ENCODE data around the gene PNPLA6.
"Not testable (repeated sequence)": the region's sequence is repeated elsewhere in the genome, so short reads cannot be mapped to it uniquely, and the experiment has no call there.

The PNPLA6 gene

GRCh38 chr19:7564866-7565265, 29.3 kb downstream of the PNPLA6 start:
- no peak for TF ChIP-seq POLR2A (IDR thresholded peaks at IDR 0.05; ENCODE audit: low read length)
- TF ChIP-seq GATA1 (IDR thresholded peaks at IDR 0.05; ENCODE audit: low read depth, low read length), result no peak
- no peak for DNase-seq

DNA sequence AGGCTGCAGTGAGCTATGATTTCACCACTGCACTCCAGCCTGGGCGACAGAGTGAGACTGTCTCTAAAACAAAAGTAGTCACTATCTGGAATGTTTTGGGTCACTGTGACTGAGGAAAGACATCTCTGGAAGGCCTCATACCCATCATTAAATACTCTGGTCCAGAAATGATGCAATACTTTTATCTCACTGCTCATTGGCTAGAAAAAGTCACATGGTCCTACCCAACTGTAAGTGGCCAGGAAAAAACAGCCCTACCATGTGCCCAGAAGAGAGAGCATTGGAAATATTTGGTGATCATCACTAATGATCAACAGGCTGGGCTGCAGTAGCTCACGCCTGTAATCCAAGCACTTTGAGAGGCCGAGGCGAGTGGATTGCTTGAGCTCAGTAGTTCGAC, 29.8 kb downstream of the PNPLA6 start:
- no peak for TF ChIP-seq POLR2A (IDR thresholded peaks at IDR 0.05; ENCODE audit: low read length)
- TF ChIP-seq GATA1 (IDR thresholded peaks at IDR 0.05; ENCODE audit: low read depth, low read length), result no peak
- no peak for DNase-seq

DNA sequence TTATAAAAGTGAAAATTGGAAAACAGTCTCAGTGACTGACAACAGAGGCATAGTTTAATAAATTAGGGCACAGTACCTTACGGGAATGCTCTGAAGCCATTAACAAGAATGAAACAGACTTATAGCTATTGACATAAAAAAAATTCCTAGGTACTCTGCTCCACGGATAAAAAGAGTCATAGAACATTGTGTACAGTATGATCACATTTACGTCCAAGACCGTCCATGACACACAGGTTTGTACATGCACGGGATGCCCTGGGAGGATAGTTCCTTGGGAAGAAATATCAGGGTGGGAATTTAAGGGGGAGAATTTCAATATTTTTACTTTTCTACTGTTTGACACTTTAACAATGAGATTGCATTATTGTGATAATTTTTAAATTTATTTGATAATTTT, 35.2 kb downstream of the PNPLA6 start:
- no peak for DNase-seq
- TF ChIP-seq POLR2A (IDR thresholded peaks at IDR 0.05; ENCODE audit: low read length), result no peak
- no peak for TF ChIP-seq GATA1 (IDR thresholded peaks at IDR 0.05; ENCODE audit: low read depth, low read length)

DNA sequence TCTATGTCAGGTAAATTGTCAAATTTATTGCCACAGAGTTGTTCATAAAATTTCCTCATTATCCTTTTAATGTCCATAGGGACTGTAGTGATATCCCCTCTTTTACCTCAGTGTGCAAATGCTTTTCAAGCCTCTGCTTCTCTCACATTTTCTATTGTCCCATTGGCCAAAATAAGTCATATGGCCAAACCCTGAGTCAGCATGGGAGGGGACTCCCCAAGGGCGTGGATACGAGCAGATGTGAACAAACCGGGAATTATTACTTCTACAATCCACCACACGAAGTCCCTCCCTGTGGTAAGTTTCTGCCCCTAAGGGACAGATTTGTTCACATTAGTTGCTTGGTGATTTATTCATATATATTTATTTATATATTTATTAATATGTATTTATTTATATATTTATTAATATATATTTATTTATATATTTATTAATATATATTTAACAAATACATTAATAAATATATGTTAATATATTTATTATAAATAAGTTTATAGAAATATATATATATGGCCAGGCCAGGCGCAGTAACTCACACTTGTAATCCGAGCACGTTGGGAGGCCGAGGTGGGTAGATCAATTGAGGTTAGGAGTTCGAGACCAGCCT, 40.0 kb downstream of the PNPLA6 start:
- peak; percentile 49 to 61 for DNase-seq

GRCh38 chr19:7577422-7577821, 41.9 kb downstream of the PNPLA6 start:
- DNase-seq, result not testable (repeated sequence)

More for the DNA sequence above, 40.0 kb downstream of the PNPLA6 start:
- no peak for TF ChIP-seq GATA1 (IDR thresholded peaks at IDR 0.05; ENCODE audit: low read depth, low read length)
- no peak for TF ChIP-seq POLR2A (IDR thresholded peaks at IDR 0.05; ENCODE audit: low read length)

GRCh38 chr19:7578127-7578526, 42.6 kb downstream of the PNPLA6 start:
- DNase-seq, result no peak
- TF ChIP-seq GATA1 (IDR thresholded peaks at IDR 0.05; ENCODE audit: low read depth, low read length), result no peak
- no peak for TF ChIP-seq POLR2A (IDR thresholded peaks at IDR 0.05; ENCODE audit: low read length)

GRCh38 chr19:7579182-7579581, 43.7 kb downstream of the PNPLA6 start:
- TF ChIP-seq POLR2A (IDR thresholded peaks at IDR 0.05; ENCODE audit: low read length) (no peak), GATA1 (IDR thresholded peaks at IDR 0.05; ENCODE audit: low read depth, low read length) (no peak)
- DNase-seq, result no peak

- no peak for DNase-seq
- TF ChIP-seq POLR2A (IDR thresholded peaks at IDR 0.05; ENCODE audit: low read length) (no peak), GATA1 (IDR thresholded peaks at IDR 0.05; ENCODE audit: low read depth, low read length) (no peak)
Measured at GRCh38 chr19:7582446-7582845, 46.9 kb downstream of the PNPLA6 start.

- no peak for TF ChIP-seq GATA1 (IDR thresholded peaks at IDR 0.05; ENCODE audit: low read depth, low read length)
- no peak for DNase-seq
Measured at GRCh38 chr19:7589822-7590221, 54.3 kb downstream of the PNPLA6 start.

DNA sequence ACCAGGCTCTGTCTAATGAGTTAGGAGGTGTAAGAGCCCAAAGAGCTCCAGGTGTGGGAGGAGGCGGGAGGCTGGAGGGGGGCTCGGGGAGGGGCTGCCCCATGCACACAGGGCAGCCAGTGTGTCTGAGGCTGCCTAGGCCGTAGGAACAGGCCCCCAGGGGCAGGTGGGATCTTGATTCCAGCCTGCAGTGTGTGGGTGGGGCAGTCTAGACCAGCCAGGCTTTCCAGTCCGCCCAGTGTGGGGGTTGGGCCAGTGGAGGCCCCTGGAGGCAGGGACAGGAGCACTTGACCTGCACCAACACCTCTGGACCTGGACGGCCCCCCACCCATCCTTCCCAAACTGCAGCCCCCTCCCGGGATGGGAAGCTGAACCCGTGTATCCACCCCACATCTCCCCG, 54.7 kb downstream of the PNPLA6 start:
- DNase-seq, result no peak
- TF ChIP-seq GATA1 (IDR thresholded peaks at IDR 0.05; ENCODE audit: low read depth, low read length), result no peak
- no peak for TF ChIP-seq POLR2A (IDR thresholded peaks at IDR 0.05; ENCODE audit: low read length)

- no peak for TF ChIP-seq GATA1 (IDR thresholded peaks at IDR 0.05; ENCODE audit: low read depth, low read length)
- TF ChIP-seq POLR2A (IDR thresholded peaks at IDR 0.05; ENCODE audit: low read length), result no peak
- DNase-seq, result no peak
Measured at GRCh38 chr19:7595466-7596133, 60.1 kb downstream of the PNPLA6 start, which contains the start of gene CAMSAP3. TSS of gene CAMSAP3 (plus strand) at chr19:7595863. CDS start at chr19:7596003, 140 bp downstream.

DNA sequence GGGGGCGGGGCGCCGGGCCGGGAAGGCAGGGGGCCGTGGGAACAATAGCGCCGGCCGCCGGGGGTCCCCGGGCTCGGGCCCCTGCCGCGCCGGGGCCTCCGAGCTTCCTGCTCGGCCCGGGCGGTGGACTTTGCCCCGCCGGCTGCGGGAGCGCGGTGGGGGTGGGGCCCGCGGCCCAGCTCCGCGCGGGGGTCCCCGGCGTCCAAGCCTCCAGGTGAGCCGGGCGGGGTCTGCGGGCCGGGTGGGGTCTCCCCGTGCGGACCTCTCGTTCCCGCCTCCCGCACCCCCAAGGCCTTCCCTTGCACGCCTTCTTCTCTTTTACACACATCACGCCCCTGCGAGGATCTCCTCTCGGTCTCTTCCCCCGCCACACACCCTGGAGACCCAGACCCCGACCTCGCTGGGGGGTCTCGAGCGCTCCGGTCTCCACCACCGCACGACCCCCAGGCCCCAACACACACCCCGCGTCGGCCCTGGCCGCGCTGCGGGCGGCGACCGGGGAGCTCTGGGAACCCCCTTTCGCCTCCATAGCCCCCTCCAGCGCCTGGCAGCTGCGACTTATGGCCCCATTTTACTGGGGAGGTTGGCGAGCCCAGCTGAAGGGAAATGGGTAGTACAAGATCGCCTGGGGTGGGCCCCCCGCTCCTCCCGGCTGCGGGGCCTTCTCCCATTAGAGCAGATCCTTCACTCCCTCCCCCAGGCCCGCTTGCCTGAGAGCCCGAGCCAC, 60.9 kb downstream of the PNPLA6 start:
- TF ChIP-seq POLR2A (IDR thresholded peaks at IDR 0.05; ENCODE audit: low read length), result no peak
- TF ChIP-seq GATA1 (IDR thresholded peaks at IDR 0.05; ENCODE audit: low read depth, low read length), result no peak
- DNase-seq, result no peak

DNA sequence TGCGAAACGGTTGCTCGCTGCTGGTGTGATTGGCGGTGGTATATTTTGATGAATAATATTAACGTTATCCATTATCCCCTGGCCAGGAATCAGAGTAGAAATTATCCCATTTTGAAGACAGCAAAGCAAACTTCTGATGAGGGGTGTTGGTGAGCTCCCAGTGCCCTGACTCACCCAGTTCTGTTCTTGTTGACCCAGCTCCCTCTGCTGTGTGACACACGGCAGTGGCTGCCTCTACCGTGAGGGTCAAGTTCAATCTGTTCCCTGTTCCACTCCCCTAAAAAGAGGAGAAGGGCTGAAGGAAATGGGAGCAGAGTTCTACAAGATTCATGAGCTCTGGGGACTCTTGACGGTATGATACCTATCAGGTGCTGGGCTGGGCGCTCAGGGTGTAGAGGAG, 62.2 kb downstream of the PNPLA6 start:
- TF ChIP-seq POLR2A (IDR thresholded peaks at IDR 0.05; ENCODE audit: low read length) (no peak), GATA1 (IDR thresholded peaks at IDR 0.05; ENCODE audit: low read depth, low read length) (no peak)
- no peak for DNase-seq

DNA sequence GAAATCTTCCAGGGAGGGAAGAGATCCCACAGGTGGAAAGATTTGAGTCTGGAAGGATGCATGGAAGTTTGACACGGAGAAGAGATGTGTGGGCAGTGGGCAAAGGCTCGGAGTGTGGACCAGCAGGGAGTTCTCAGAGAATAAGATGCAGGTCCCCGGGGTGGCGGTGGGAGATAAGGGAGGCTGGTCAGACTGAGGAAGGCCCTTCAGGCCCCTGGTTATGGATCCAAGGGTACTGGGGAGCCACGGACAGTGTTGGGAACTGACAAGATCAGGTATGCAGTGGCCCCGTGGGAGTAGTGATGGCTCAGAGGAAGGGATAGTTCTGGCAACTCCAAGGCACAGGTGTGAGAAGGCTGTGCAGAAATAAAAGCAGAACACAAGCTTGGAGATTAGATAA, 62.7 kb downstream of the PNPLA6 start:
- TF ChIP-seq POLR2A (IDR thresholded peaks at IDR 0.05; ENCODE audit: low read length) (no peak), GATA1 (IDR thresholded peaks at IDR 0.05; ENCODE audit: low read depth, low read length) (no peak)
- no peak for DNase-seq

DNA sequence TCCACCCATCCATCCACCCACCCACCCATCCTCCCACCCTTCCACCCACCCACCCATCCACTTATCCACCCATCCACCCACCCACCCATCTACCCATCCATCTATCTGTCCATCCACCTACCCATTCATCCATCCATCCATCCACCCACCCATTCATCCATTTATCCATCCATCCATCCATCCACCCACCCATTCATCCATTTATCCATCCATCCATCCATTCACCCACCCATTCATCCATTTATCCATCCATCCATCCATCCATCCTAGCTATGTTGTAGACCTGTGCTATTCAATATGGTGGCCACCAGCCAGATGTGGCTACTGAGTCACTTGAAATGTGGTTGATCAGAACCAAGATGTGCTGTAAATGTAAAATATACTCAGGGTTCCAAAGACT, 65.2 kb downstream of the PNPLA6 start:
- no peak for DNase-seq
- no peak for TF ChIP-seq POLR2A (IDR thresholded peaks at IDR 0.05; ENCODE audit: low read length)
- no peak for TF ChIP-seq GATA1 (IDR thresholded peaks at IDR 0.05; ENCODE audit: low read depth, low read length)
